ENCODE results near the gene GLIS2. TPM values are rescaled to one million over a fixed set of nuclear protein-coding genes. Genes with fewer than 3 reads are reported as not detected.

GLIS2 gene
- polyA plus RNA-seq, 1 experiment: 8.8 TPM

DNA sequence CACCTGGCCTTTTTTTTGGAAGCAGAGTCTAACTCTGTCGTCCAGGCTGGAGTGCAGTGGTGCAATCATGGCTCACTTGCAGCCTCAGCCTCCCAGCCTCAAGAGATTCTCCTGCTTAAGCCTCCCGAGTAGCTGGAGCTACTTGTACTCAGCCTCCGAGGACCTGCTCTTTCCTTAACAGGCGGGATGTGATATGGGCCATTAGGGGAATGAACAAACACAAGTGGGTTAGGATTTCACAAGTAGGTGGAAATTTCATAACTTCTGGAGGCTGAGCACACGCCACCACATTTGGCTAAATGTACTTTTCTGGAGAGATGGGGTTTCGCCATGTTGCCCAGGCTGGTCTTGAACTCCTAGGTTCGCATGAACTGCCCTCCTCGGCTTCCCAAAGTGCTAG is 31.1 kb downstream of the GLIS2 start:
- TF ChIP-seq CTCF (IDR thresholded peaks at IDR 0.05; ENCODE audit: insufficient read depth, low read depth, low read length): no peak
- Histone ChIP-seq H3K36me3 (ENCODE audit: control insufficient read depth, insufficient read depth, low read length) (peaks cover 2% of the 10 kb centered on the region), H3K27me3 (ENCODE audit: control insufficient read depth, insufficient read depth, low read length) (no peaks in the 10 kb centered on the region), H3K4me3 (ENCODE audit: low read depth, low read length) (no peak overlapping the region)
- CTCF ChIA-PET: interaction anchor here (0.9 to 2.5 kb wide), 7 partner anchors 13 to 481 kb away, joined by 3 to 10 read pairs (median 3); no protein-coding TSS in a partner anchor
- POLR2A ChIA-PET: no interaction called here
- no peak for DNase-seq (ENCODE audit: low read depth)

GRCh38 chr16:4347765-4348509 is 32.1 kb downstream of the GLIS2 start:
- CTCF ChIA-PET: interaction anchor here (0.8 to 3.6 kb wide), 5 partner anchors 11 to 62 kb away, joined by 3 to 15 read pairs (median 7); no protein-coding TSS in a partner anchor
- Histone ChIP-seq H3K4me3 (ENCODE audit: low read depth, low read length) (no peak overlapping the region), H3K36me3 (ENCODE audit: control insufficient read depth, insufficient read depth, low read length) (peaks cover 2% of the 10 kb centered on the region), H3K27me3 (ENCODE audit: control insufficient read depth, insufficient read depth, low read length) (no peaks in the 10 kb centered on the region)
- TF ChIP-seq CTCF (IDR thresholded peaks at IDR 0.05; ENCODE audit: insufficient read depth, low read depth, low read length): no peak
- POLR2A ChIA-PET: no interaction called here
- DNase-seq (ENCODE audit: low read depth): no peak

DNA sequence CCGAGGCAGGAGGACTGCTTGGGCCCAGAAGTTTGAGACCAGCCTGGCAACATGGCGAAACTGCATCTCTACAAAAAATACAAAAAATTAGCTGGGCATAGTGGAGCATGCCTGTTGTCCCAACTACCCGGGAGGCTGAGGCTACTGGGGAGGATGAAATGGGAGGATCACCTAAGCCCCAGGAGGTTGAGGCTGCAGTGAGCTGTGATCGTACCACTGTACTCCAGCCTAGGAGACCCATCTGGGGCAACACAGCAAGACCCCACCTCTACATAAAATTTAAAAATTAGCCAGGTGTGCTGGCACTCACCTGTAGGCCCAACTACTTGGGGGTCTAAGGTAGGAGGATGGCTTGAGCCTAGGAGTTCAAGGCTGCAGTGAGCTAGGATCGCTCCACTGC is 33.5 kb downstream of the GLIS2 start:
- ChIA-PET POLR2A (no interaction called here), CTCF (interaction anchor here (1.0 to 8.6 kb wide), 7 partner anchors 9 to 95 kb away, joined by 3 to 109 read pairs (median 5); no protein-coding TSS in a partner anchor)
- DNase-seq (ENCODE audit: low read depth): no peak
- no peaks in the 10 kb centered on the region; the same call in 1 of the 2 replicates for H3K36me3 ChIP-seq (ENCODE audit: control insufficient read depth, insufficient read depth, low read length)
- H3K4me3 ChIP-seq (ENCODE audit: low read depth, low read length): no peak overlapping the region
- no peaks in the 10 kb centered on the region for H3K27me3 ChIP-seq (ENCODE audit: control insufficient read depth, insufficient read depth, low read length)
- no peak for TF ChIP-seq CTCF (IDR thresholded peaks at IDR 0.05; ENCODE audit: insufficient read depth, low read depth, low read length)

GRCh38 chr16:4350365-4350786 is 34.5 kb downstream of the GLIS2 start:
- Histone ChIP-seq H3K27me3 (ENCODE audit: control insufficient read depth, insufficient read depth, low read length) (no peaks in the 10 kb centered on the region), H3K4me3 (ENCODE audit: low read depth, low read length) (peak overlapping the region; percentile 91), H3K36me3 (ENCODE audit: control insufficient read depth, insufficient read depth, low read length) (no peaks in the 10 kb centered on the region; the same call in 1 of the 2 replicates)
- no peak for TF ChIP-seq CTCF (IDR thresholded peaks at IDR 0.05; ENCODE audit: insufficient read depth, low read depth, low read length)
- ChIA-PET POLR2A (no interaction called here), CTCF (interaction anchor here (0.6 to 8.6 kb wide), 10 partner anchors 9 to 157 kb away, joined by 3 to 109 read pairs (median 4); no protein-coding TSS in a partner anchor)
- DNase-seq (ENCODE audit: low read depth): no peak

- Histone ChIP-seq H3K27me3 (ENCODE audit: control insufficient read depth, insufficient read depth, low read length) (no peaks in the 10 kb centered on the region), H3K4me3 (ENCODE audit: low read depth, low read length) (peak within 1 kb of the TSS; percentile 91), H3K36me3 (ENCODE audit: control insufficient read depth, insufficient read depth, low read length) (no peaks in the 10 kb centered on the region; the same call in 1 of the 2 replicates)
- ChIA-PET POLR2A (no interaction called here), CTCF (interaction anchor here (0.6 to 8.6 kb wide), 11 partner anchors 8 to 97 kb away, joined by 3 to 109 read pairs (median 3); no protein-coding TSS in a partner anchor)
- peak; percentile 57 for DNase-seq (ENCODE audit: low read depth)
- 0 out of 2 replicates have a peak, but pooled peaks have one; percentile 13 for TF ChIP-seq CTCF (IDR thresholded peaks at IDR 0.05; ENCODE audit: insufficient read depth, low read depth, low read length)
These were observed 35.2 kb downstream of the GLIS2 start, which contains the start of gene PAM16 for GRCh38 chr16:4350787-4351659. Gene PAM16 (minus strand): TSS chr16:4351321. CDS start chr16:4351234, 87 bp downstream.
